ENCODE measurements around the gene PCNX2.

DNA sequence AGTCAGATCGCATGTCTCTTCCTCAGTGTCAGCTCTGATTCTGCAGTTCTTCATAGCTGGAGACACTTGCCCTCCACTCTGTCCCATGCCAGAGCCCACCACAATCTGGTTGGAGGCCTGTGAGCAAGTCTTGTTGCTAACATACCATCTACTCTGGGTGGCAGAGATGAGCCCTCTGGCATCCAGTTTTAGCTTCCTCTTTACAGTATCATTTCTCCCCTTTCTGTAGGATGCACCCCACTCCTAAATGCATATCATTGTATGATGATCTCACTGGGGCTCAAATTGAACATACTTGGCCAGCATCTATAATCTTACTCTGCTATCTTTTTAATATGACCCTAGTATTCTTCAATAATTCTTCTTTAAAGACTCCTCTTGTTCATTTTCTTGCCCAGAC lies 16.9 kb downstream of the PCNX2 start:
- no peak for TF ChIP-seq POLR2AphosphoS5 (IDR thresholded peaks at IDR 0.05; ENCODE audit: low read depth, low read length)
- no peak for TF ChIP-seq SIN3A (IDR thresholded peaks at IDR 0.05; ENCODE audit: borderline replicate concordance, insufficient read depth, low read length)
- no peak for TF ChIP-seq TAF1 (IDR thresholded peaks at IDR 0.05; ENCODE audit: borderline replicate concordance, insufficient read depth, low read length)

All from PFSK-1 (cell line).